ENCODE measurements around the gene IL19. TPM values are rescaled to one million over a fixed set of nuclear protein-coding genes. Genes with fewer than 3 reads are reported as not detected.

The IL19 gene
- total RNA-seq, 4 donors from 2014 or later, result not detected

GRCh38 chr1:206797534-206798383 lies 27.2 kb downstream of the IL19 start:
- TF ChIP-seq POLR2A (IDR thresholded peaks at IDR 0.05), result no peak
- TF ChIP-seq, protein P1, sequence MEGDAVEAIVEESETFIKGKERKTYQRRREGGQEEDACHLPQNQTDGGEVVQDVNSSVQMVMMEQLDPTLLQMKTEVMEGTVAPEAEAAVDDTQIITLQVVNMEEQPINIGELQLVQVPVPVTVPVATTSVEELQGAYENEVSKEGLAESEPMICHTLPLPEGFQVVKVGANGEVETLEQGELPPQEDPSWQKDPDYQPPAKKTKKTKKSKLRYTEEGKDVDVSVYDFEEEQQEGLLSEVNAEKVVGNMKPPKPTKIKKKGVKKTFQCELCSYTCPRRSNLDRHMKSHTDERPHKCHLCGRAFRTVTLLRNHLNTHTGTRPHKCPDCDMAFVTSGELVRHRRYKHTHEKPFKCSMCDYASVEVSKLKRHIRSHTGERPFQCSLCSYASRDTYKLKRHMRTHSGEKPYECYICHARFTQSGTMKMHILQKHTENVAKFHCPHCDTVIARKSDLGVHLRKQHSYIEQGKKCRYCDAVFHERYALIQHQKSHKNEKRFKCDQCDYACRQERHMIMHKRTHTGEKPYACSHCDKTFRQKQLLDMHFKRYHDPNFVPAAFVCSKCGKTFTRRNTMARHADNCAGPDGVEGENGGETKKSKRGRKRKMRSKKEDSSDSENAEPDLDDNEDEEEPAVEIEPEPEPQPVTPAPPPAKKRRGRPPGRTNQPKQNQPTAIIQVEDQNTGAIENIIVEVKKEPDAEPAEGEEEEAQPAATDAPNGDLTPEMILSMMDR (IDR thresholded peaks at IDR 0.05), result no peak
- 57 to 68% methylated on average over 8 of the region's 8 CpGs for WGBS, 2 donors
- no peak for DNase-seq (ENCODE audit: low spot score in 2 of 2)
- no peak overlapping the region for H3K4me3 ChIP-seq (ENCODE audit: low read depth, poor library complexity, severe bottlenecking)
- intact Hi-C loops (cut with DNase I; ENCODE audit: low total_unique reads), result no loop called here

GRCh38 chr1:206798384-206798996 lies 27.9 kb downstream of the IL19 start:
- TF ChIP-seq, protein P1 (IDR thresholded peaks at IDR 0.05), result no peak
- no peak for TF ChIP-seq POLR2A (IDR thresholded peaks at IDR 0.05)
- intact Hi-C loops (cut with DNase I; ENCODE audit: low total_unique reads), result no loop called here
- H3K4me3 ChIP-seq (ENCODE audit: low read depth, poor library complexity, severe bottlenecking), result no peak overlapping the region
- no peak for DNase-seq (ENCODE audit: low spot score in 2 of 2)
- 77 to 78% methylated on average over 13 of the region's 13 CpGs for WGBS, 2 donors

DNA sequence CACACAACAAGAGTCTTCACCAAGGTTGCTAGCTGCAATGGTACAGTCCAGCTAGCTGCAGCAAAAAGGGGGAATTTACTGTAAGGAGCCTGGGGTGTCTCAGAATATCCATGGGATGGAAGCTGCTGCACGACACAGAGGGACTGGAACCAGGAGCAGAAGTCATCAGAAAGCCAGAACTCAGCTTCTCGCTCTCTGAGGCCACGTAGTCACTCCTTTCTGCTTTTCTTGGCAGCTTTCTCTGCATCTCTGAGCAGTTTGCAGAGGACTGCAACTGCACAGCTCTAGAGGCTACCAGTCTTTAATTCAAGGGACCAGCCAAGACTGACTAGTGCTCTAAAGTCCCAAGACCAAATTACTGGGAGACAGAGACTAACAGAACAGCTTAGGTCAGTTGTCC lies 28.7 kb downstream of the IL19 start:
- TF ChIP-seq, protein P1 (IDR thresholded peaks at IDR 0.05), result no peak
- TF ChIP-seq POLR2A (IDR thresholded peaks at IDR 0.05), result no peak
- 77% methylated on average over 3 of the region's 3 CpGs for WGBS, 2 donors
- intact Hi-C loops (cut with DNase I; ENCODE audit: low total_unique reads), result no loop called here

GRCh38 chr1:206800411-206800810 lies 29.8 kb downstream of the IL19 start:
- WGBS, 2 donors, result 42 to 55% methylated on average over 3 of the region's 3 CpGs
- H3K4me3 ChIP-seq (ENCODE audit: low read depth, poor library complexity, severe bottlenecking), result no peak overlapping the region
- no peak for DNase-seq (ENCODE audit: low spot score in 2 of 2)
- no peak for TF ChIP-seq POLR2A (IDR thresholded peaks at IDR 0.05)
- TF ChIP-seq, protein P1 (IDR thresholded peaks at IDR 0.05), result no peak
- intact Hi-C loops (cut with DNase I; ENCODE audit: low total_unique reads), result no loop called here

More for the DNA sequence above, 28.7 kb downstream of the IL19 start:
- no peak for DNase-seq (ENCODE audit: low spot score in 2 of 2)
- no peak overlapping the region for H3K4me3 ChIP-seq (ENCODE audit: low read depth, poor library complexity, severe bottlenecking)

DNA sequence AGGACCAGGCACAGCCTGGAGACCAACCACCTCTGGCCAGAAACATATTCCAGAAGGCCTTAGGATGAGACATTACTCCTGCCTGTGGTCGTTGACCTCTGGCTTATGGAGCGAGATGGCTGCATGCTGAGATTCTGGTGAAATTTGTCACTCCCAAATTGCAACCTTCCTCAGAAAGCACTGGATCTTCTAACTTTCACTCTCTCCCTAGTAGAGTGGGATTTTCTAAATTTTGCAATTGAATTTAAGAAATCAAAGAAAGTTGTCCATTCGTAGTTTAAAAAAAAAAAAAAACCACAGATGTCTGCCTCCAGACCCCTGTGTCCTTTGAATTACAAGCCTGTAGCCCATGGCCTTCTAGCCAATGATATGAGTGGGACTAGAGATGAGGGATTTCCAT lies 30.3 kb downstream of the IL19 start:
- no peak for TF ChIP-seq POLR2A (IDR thresholded peaks at IDR 0.05)
- TF ChIP-seq, protein P1 (IDR thresholded peaks at IDR 0.05), result no peak
- DNase-seq (ENCODE audit: low spot score in 2 of 2), result no peak
- H3K4me3 ChIP-seq (ENCODE audit: low read depth, poor library complexity, severe bottlenecking), result no peak overlapping the region
- 84 to 91% methylated on average over 3 of the region's 3 CpGs for WGBS, 2 donors
- intact Hi-C loops (cut with DNase I; ENCODE audit: low total_unique reads), result no loop called here

Data from lower leg skin (tissue), 4 donors.